Mucosa of descending colon (tissue), 3 donors: ENCODE data around the gene SH3GL3. TPM values are rescaled to one million over a fixed set of nuclear protein-coding genes. Genes with fewer than 3 reads are reported as not detected.

Source experiments
- ATAC-seq: fragments of 200-7000 bp; cut with Tn5 transposase; one replicate; pipeline ENCODE4 v1.9.1; 2020; ENCODE audit warnings: mild to moderate bottlenecking, moderate library complexity
- DNase-seq, 3 donors: peaks; one replicate each; pipeline ENCODE4 v3.0.0-alpha.2; 2020
- H3K36me3 ChIP-seq: fragments of 200-600 bp; one replicate; pipeline ENCODE4 v1.8.0; 2021; ENCODE audit warnings: low read depth, mild to moderate bottlenecking
- H3K4me1 ChIP-seq: fragments of 200-600 bp; one replicate; pipeline ENCODE4 v1.8.0; 2021; ENCODE audit warnings: low read depth, mild to moderate bottlenecking
- H3K4me3 ChIP-seq: fragments of 200-600 bp; one replicate; pipeline ENCODE4 v1.8.0; 2021; ENCODE audit warnings: mild to moderate bottlenecking
- H3K9me3 ChIP-seq: fragments of 200-600 bp; one replicate; pipeline ENCODE4 v1.8.0; 2021; ENCODE audit warnings: mild to moderate bottlenecking
- intact Hi-C, 2 donors: fragments of 100-400 bp; cut with DNase I in 1 of 2; cut with micrococcal nuclease in 1 of 2; formaldehyde crosslinking; loops; one replicate each; pipeline versions ENCODE4 v1.11.0 to v1.11.1; 2022; cut with DNase I, micrococcal nuclease
- total RNA-seq, 3 donors: library from RNA; stranded (reverse); fragmentation: NEBNext Ultra II Directional in 2 of 3; extraction: Animal tissue kit (Norgen Biotek cat#: 25700) in 2 of 3; gene quantifications; one replicate each; pipeline versions ENCODE4 v1.2.1 to v1.2.4, GENCODE V29; 2021 to 2023
- TF ChIP-seq, protein P1 (sequence below): fragments of 200-600 bp; IDR thresholded peaks from one replicate; pipeline ENCODE4 v1.8.0; 2022; ENCODE audit warnings: antibody characterized with exemption, mild to moderate bottlenecking
- donor health status: DM: no; HTN: no; CAD: no; lungs with moderate emphysema.
- donor health status: DM: no; HTN: no; CAD: no.
- donor health status: DM: no; HTN: yes; CAD: no.

Gene SH3GL3
- total RNA-seq, 3 donors from 2014 or later = 1.2 TPM; not detected in 2

- H3K4me1 ChIP-seq = no peaks in the 10 kb centered on the region
- TF ChIP-seq, protein P1, sequence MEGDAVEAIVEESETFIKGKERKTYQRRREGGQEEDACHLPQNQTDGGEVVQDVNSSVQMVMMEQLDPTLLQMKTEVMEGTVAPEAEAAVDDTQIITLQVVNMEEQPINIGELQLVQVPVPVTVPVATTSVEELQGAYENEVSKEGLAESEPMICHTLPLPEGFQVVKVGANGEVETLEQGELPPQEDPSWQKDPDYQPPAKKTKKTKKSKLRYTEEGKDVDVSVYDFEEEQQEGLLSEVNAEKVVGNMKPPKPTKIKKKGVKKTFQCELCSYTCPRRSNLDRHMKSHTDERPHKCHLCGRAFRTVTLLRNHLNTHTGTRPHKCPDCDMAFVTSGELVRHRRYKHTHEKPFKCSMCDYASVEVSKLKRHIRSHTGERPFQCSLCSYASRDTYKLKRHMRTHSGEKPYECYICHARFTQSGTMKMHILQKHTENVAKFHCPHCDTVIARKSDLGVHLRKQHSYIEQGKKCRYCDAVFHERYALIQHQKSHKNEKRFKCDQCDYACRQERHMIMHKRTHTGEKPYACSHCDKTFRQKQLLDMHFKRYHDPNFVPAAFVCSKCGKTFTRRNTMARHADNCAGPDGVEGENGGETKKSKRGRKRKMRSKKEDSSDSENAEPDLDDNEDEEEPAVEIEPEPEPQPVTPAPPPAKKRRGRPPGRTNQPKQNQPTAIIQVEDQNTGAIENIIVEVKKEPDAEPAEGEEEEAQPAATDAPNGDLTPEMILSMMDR = no peak
- ATAC-seq (no peak), DNase-seq (no peak)
- no peaks in the 10 kb centered on the region for H3K9me3 ChIP-seq
- intact Hi-C loops = no loop called here
- H3K36me3 ChIP-seq = no peaks in the 10 kb centered on the region
- H3K4me3 ChIP-seq = no peak overlapping the region
Measured at GRCh38 chr15:83474578-83474977, 27.4 kb downstream of the SH3GL3 start.

- H3K4me1 ChIP-seq = no peaks in the 10 kb centered on the region
- no peaks in the 10 kb centered on the region for H3K9me3 ChIP-seq
- no peaks in the 10 kb centered on the region for H3K36me3 ChIP-seq
- no peak overlapping the region for H3K4me3 ChIP-seq
- ATAC-seq (no peak), DNase-seq (no peak)
- TF ChIP-seq, protein P1 = no peak
- intact Hi-C loops = no loop called here
Measured at GRCh38 chr15:83475551-83475950, 28.4 kb downstream of the SH3GL3 start.

DNA sequence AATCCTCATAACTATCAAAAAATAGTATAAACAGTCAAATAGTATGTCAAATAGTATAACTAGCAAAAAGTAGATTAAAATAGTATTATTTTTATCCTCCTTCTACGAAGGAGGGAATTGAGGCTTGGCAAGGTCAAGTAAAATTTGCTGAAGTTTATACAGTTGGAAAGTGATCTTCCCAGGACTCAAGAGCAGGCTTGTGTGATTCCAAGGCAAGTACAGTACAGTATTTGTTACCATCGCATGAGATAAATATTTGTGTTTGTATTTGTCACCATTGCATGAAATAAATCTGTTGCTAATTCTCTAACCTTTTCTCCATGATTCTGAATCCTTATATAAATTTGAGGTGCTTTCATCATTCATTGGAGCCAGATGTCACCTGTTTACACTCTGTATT is 28.9 kb downstream of the SH3GL3 start:
- intact Hi-C loops = no loop called here
- TF ChIP-seq, protein P1 = no peak
- Histone ChIP-seq H3K9me3 (no peaks in the 10 kb centered on the region), H3K4me3 (no peak overlapping the region), H3K36me3 (no peaks in the 10 kb centered on the region), H3K4me1 (no peaks in the 10 kb centered on the region)
- ATAC-seq (no peak), DNase-seq (no peak)

DNA sequence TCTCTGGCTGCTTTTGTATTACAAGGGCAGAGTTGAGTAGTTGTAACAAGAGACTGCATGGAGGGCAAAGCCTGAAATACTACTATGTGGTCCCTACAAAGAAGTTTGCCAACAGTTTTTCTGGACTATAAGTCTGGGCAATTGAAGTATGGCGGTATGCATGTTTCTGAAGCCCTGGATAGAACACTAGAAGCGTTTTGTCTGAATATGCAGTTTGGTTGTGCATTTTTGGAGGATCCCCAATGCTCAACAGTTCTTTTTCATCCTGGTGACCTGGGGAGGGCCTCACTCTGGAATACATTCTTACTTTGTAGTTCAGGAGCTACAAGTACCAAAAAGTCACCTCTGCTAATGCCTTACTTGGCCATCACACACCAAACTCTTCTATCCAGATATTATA is 29.6 kb downstream of the SH3GL3 start:
- no peak for ATAC-seq
- no peak for DNase-seq
- Histone ChIP-seq H3K9me3 (no peaks in the 10 kb centered on the region), H3K36me3 (no peaks in the 10 kb centered on the region), H3K4me1 (no peaks in the 10 kb centered on the region), H3K4me3 (no peak overlapping the region)
- intact Hi-C loops = no loop called here
- TF ChIP-seq, protein P1 = no peak

- intact Hi-C loops = no loop called here
- Histone ChIP-seq H3K36me3 (no peaks in the 10 kb centered on the region), H3K4me1 (no peaks in the 10 kb centered on the region), H3K4me3 (no peak overlapping the region), H3K9me3 (no peaks in the 10 kb centered on the region)
- TF ChIP-seq, protein P1 = no peak
- no peak for DNase-seq
- no peak for ATAC-seq
Measured at GRCh38 chr15:83477172-83477807, 30.1 kb downstream of the SH3GL3 start.
